Transverse colon (tissue), 4 donors: Measurements from ENCODE around the gene CDH13.

ENCODE experiments used
- CTCF ChIP-seq, 5 experiments: fragments of 200-600 bp in 3 of 5; fragments of 450-650 bp in 2 of 5; sonication (generic) in 3 of 5; IDR thresholded peaks; 1 replicate in 2 of 5; 2 replicates in 3 of 5; pipeline ENCODE4 v1.5.1; 2016 to 2017; ENCODE audit warnings: antibody characterized with exemption in 5 of 5, inconsistent platforms in 3 of 5, mild to moderate bottlenecking in 2 of 5, moderate library complexity in 1 of 5
- EP300 ChIP-seq: sonication (generic); formaldehyde crosslinking; IDR thresholded peaks from one replicate; pipeline ENCODE4 v1.6.1; 2017; ENCODE audit warnings: antibody characterized with exemption, low read depth
- POLR2AphosphoS5 ChIP-seq, 3 donors: sonication (generic); formaldehyde crosslinking; IDR thresholded peaks; one replicate each; pipeline ENCODE4 v1.6.1; 2016; ENCODE audit warnings: antibody characterized with exemption in 3 of 3

GRCh38 chr16:83804366-83804765 is 1177.6 kb downstream of the CDH13 start:
- TF ChIP-seq POLR2AphosphoS5 (IDR thresholded peaks at IDR 0.05) (no peak), CTCF (IDR thresholded peaks at IDR 0.05) (no peak), EP300 (no peak)
